OCI-LY7 (cell line): Measurements from ENCODE around the gene ADM2.

Experiments used
- EZH2phosphoT487 ChIP-seq: fragments of 200-600 bp; sonication (generic); IDR thresholded peaks from 2 replicates; pipeline ENCODE4 v1.6.1; 2018; ENCODE audit warnings: low read depth, borderline replicate concordance, mild to moderate bottlenecking, mixed run types, antibody characterized with exemption, low read length, moderate library complexity, mixed read lengths
- TF ChIP-seq, protein P1 (sequence below): fragments of 200-600 bp; sonication (generic); conservative IDR thresholded peaks from 2 replicates; pipeline ENCODE4 v1.5.1; 2014; ENCODE audit warnings: mild to moderate bottlenecking, antibody characterized with exemption, low read length, moderate library complexity, mixed read lengths

DNA sequence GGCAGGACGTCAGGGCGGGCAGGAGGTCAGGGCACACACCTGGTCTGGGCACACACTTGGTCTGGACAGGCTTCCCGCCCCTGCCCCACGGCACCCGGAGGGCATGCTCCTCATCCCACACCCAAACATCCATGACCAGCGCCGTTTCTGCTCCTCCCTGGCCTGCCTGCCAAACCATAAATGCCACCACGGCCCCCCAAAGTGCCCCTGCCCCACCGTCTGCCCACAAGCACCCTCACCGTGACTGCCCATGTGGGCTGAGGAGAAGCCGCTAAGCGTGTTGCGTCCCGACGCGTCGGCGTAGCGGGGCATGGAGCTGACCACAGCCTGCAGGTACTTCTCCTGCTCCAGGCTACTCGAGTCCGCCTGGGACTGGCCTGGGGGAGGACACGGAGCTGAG is 22.3 kb upstream of the ADM2 start:
- TF ChIP-seq, protein P1, sequence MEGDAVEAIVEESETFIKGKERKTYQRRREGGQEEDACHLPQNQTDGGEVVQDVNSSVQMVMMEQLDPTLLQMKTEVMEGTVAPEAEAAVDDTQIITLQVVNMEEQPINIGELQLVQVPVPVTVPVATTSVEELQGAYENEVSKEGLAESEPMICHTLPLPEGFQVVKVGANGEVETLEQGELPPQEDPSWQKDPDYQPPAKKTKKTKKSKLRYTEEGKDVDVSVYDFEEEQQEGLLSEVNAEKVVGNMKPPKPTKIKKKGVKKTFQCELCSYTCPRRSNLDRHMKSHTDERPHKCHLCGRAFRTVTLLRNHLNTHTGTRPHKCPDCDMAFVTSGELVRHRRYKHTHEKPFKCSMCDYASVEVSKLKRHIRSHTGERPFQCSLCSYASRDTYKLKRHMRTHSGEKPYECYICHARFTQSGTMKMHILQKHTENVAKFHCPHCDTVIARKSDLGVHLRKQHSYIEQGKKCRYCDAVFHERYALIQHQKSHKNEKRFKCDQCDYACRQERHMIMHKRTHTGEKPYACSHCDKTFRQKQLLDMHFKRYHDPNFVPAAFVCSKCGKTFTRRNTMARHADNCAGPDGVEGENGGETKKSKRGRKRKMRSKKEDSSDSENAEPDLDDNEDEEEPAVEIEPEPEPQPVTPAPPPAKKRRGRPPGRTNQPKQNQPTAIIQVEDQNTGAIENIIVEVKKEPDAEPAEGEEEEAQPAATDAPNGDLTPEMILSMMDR: no peak
- no peak for TF ChIP-seq EZH2phosphoT487
